Lower leg skin (tissue), 4 donors: ENCODE measurements around the gene PRKCE. TPM values are rescaled to one million over a fixed set of nuclear protein-coding genes. Genes with fewer than 3 reads are reported as not detected.
A peak's percentile ranks its signal among the peaks of the same experiment; 100 is the strongest.

Source experiments
- DNase-seq, 2 donors: peaks; one replicate each; pipeline ENCODE4 v3.0.0-alpha.2; 2019; ENCODE audit warnings: low spot score in 2 of 2
- H3K4me3 ChIP-seq: fragments of 200-600 bp; sonication (generic); 2 replicates; pipeline ENCODE4 v1.5.1; 2017; ENCODE audit warnings: mild to moderate bottlenecking, low read depth; ENCODE audit not compliant: poor library complexity, severe bottlenecking
- POLR2A ChIP-seq, 2 donors: fragments of 450-650 bp; IDR thresholded peaks; one replicate each; pipeline ENCODE4 v1.6.1; 2016 to 2017; ENCODE audit warnings: antibody characterized with exemption in 2 of 2, mild to moderate bottlenecking in 1 of 2, moderate library complexity in 1 of 2
- WGBS, 2 donors: methylation state at CpG; one replicate each; pipeline ENCODE4 v1.1.5; 2018; 5-methylcytosine and 5-hydroxymethylcytosine counted together
- intact Hi-C: fragments of 100-400 bp; cut with DNase I; formaldehyde crosslinking; loops from one replicate; pipeline ENCODE4 v1.15.0; 2023; ENCODE audit warnings: low total_unique reads
- total RNA-seq, 4 donors: library from RNA; depleted of rRNA; stranded (reverse); fragments of >200 nt; gene quantifications; one replicate each; pipeline ENCODE4 v1.1.0, GENCODE V29; 2016
- TF ChIP-seq, protein P1 (sequence below), 3 donors: fragments of 450-650 bp; IDR thresholded peaks; one replicate each; pipeline ENCODE4 v1.5.1; 2016; ENCODE audit warnings: antibody characterized with exemption in 3 of 3, mild to moderate bottlenecking in 3 of 3, moderate library complexity in 2 of 3

The PRKCE gene
- total RNA-seq, 4 donors from 2014 or later: 3.5 to 10.3 (median 6.1) TPM

DNA sequence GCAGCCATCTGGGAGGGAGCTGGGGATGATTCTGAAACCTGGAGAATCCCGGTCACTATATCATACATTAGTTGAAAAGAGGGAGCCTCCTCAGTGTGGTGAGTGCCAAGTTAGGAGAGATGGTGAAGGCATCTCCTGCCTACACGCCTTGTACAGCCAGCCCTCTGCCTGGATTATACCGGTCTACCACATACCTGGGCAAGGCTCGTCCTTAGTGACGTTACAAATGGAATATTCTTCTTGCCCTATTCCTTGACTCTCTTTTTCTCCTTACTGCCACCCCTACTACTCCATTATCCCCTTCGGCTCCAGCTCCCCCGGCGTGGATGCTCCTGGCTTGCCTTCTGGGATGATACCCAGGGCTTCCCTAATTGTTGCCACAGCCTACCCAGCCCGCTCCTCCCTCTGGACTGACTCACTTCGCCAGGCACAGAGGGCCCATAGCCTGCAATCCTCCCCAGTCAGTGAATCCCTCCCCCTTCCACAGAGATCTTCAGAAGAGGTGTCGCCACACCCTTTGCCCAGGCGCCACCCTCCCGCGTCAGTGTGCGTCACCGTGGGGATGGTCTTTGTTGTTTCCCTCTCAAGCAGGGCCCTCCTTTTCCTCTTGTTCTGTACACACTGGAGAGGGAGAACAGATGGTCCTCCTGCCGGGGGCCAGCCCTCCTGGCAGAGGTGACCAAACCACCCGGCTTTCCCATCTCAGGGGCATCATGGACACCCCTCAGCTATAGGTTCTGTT is 530.5 kb downstream of the PRKCE start:
- TF ChIP-seq, protein P1, sequence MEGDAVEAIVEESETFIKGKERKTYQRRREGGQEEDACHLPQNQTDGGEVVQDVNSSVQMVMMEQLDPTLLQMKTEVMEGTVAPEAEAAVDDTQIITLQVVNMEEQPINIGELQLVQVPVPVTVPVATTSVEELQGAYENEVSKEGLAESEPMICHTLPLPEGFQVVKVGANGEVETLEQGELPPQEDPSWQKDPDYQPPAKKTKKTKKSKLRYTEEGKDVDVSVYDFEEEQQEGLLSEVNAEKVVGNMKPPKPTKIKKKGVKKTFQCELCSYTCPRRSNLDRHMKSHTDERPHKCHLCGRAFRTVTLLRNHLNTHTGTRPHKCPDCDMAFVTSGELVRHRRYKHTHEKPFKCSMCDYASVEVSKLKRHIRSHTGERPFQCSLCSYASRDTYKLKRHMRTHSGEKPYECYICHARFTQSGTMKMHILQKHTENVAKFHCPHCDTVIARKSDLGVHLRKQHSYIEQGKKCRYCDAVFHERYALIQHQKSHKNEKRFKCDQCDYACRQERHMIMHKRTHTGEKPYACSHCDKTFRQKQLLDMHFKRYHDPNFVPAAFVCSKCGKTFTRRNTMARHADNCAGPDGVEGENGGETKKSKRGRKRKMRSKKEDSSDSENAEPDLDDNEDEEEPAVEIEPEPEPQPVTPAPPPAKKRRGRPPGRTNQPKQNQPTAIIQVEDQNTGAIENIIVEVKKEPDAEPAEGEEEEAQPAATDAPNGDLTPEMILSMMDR (IDR thresholded peaks at IDR 0.05): no peak
- no peak for TF ChIP-seq POLR2A (IDR thresholded peaks at IDR 0.05)
- intact Hi-C loops: no loop called here
- no peak overlapping the region for H3K4me3 ChIP-seq
- 91 to 94% methylated on average over 18 of the region's 18 CpGs for WGBS, 2 donors
- DNase-seq: peak in 1 of 2 donors; percentile 78

DNA sequence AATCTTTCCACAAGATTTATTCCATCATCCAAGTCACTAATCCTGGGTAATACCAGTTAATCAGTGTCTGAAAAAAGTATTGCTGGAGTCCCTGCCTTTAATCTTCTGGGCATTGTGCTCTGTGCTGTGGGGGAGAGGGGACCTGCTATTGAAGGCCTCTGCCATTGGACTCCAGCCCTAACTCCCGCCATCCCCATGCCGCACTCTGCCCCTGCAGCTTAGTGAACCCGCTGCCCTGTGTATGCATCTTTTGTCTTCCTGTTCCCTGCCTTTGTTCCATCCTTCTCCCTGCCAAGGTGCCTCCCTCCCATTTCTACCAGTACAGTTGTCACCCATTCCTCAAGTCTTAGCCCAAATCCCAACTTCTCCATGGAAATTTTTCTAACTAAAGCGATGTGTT is 532.0 kb downstream of the PRKCE start:
- TF ChIP-seq POLR2A (IDR thresholded peaks at IDR 0.05): no peak
- TF ChIP-seq, protein P1 (IDR thresholded peaks at IDR 0.05): no peak
- intact Hi-C loops: no loop called here
- H3K4me3 ChIP-seq: no peak overlapping the region
- peak in 1 of 2 donors; percentile 58 for DNase-seq
- 98 to 99% methylated on average over 4 of the region's 4 CpGs for WGBS, 2 donors

DNA sequence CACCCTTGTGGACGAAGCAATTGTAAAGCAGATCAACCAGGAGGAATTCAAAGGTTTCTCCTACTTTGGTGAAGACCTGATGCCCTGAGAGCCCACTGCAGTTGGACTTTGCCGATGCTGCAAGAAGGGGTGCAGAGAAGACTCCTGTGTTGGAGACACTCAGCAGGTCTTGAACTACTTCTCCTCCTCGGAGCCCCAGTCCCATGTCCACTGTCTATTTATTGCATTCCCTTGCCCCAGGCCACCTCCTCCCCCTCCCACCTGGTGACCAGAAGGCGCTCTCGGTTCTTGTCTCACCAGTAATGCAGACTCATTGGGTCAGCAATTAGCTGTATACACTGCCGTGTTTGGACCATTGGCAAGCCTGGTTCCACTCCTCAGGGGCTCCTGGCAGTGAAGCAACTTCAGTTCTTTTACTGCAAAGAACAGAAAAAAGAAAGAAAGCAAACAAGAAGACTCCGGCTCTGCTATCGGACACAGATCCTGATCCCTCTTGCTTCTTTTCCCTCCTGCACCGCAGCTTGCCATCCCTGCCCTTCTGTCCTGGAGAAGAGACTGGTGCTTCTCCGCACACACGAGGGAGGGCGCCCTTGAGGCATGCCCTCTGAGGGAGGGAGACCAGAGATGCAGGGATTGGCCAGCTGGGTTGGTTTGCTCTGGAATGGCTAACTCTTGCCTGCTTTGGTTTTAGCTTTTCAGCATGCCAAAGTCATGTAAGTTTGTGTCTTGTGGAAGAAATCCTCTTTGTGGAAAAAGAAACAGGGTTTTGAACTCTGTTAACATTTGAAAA is 533.5 kb downstream of the PRKCE start:
- intact Hi-C loops: no loop called here
- WGBS, 2 donors: 84 to 88% methylated on average over 12 of the region's 12 CpGs
- TF ChIP-seq POLR2A (IDR thresholded peaks at IDR 0.05): no peak
- TF ChIP-seq, protein P1 (IDR thresholded peaks at IDR 0.05): no peak
- no peak overlapping the region for H3K4me3 ChIP-seq
- DNase-seq: peak in 1 of 2 donors; percentile 77

DNA sequence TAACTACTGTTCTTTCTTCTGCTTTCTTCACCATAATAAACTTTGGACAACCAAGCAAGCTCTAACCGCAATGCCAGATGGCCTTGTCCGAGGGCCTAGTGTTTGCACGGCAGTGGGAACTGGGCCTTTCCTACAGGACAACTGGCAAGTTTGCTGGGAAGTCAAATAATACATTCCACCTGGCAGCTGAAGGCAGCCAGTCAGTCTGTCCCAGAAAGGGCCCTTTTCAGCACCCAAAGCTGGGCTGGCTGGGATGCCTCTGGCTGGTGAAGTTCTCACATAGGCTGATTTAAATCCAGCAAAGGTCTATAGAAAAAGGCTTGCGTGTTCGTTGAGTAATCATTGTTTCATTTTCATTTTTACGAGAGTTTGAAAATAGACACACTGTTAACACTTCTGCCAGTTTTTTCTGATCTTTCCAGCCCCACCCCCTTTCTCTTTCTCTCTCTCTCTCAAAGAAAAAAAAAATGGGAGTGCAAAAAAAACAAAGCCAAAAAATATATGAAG is 535.7 kb downstream of the PRKCE start:
- intact Hi-C loops: no loop called here
- DNase-seq: peak in 1 of 2 donors; percentile 85
- 17 to 23% methylated on average over 6 of the region's 6 CpGs for WGBS, 2 donors
- no peak overlapping the region for H3K4me3 ChIP-seq
- no peak for TF ChIP-seq POLR2A (IDR thresholded peaks at IDR 0.05)
- TF ChIP-seq, protein P1 (IDR thresholded peaks at IDR 0.05): no peak

DNA sequence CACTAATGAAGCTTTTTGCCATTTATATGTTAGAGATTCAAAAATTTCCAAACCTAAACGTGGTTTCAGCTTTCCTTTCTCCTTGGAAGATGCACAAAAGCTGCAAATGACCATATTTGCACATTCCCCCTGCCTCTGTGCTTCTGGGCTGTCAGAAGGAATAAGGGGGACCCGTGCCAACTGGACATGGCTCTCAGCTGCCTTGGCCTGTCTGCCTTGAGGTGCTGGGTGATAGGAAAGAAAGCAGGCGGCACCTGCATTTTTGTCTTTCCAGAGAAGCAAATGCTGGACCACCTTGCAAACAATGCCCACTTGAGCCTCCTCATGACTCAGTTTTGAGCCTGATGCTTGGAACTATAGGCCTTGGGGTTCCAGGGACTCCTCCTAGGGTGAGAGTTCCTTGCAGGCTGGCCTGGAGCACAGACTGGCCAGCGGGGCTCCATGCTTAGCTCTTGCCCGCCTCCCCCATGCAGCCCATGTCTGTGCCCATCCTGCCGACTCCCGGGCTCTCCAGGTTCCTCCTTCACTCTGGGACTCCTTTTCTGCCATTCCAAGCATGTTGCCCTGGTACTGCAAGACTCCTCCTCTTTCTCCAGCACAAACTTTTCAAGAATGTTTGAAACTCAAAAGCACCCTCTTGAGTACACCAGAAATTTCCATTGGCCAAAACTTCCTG is 536.7 kb downstream of the PRKCE start:
- intact Hi-C loops: no loop called here
- H3K4me3 ChIP-seq: no peak overlapping the region
- WGBS, 2 donors: 79 to 86% methylated on average over 7 of the region's 7 CpGs
- DNase-seq: peak in 1 of 2 donors; percentile 78
- TF ChIP-seq, protein P1 (IDR thresholded peaks at IDR 0.05): no peak
- no peak for TF ChIP-seq POLR2A (IDR thresholded peaks at IDR 0.05)
